C4-2B (cell line): ENCODE measurements around the gene RASGRP3.

Experiments used
- H3K27ac ChIP-seq: fragments of 450-650 bp; 2 replicates; pipeline ENCODE4 v1.5.1; 2017
- CTCF ChIP-seq: fragments of 450-650 bp; conservative IDR thresholded peaks from 2 replicates; pipeline ENCODE4 v1.5.1; 2017; ENCODE audit warnings: mild to moderate bottlenecking
- ZFX ChIP-seq: fragments of 450-650 bp; IDR thresholded peaks from 2 replicates; pipeline ENCODE4 v1.6.1; 2017

The RASGRP3 gene

GRCh38 chr2:33478968-33479731 is 2.7 kb downstream of the RASGRP3 start:
- H3K27ac ChIP-seq: no peak overlapping the region
- TF ChIP-seq ZFX (no peak), CTCF (no peak)

DNA sequence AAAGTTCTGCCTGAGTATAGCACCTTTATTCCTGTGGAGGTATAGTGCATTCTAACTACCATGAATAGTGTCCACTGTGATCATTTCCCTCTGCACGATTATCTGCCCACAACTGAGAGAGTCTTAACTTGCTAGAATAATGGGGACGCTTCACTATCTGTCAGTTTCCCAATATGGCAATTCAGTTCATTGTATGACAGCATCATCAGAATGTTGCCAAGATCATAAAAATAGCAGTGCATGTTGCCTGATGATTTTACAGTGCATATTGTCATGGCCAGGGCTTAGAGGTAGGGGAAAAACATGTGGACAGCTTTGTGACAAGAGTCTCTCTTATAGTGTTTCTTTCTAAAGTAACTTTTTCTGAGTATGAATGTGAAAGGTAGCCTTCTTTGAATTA is 6.1 kb downstream of the RASGRP3 start:
- no peak overlapping the region for H3K27ac ChIP-seq
- TF ChIP-seq CTCF: no peak
- TF ChIP-seq ZFX: no peak

GRCh38 chr2:33484042-33484621 is 7.7 kb downstream of the RASGRP3 start:
- TF ChIP-seq CTCF: no peak
- no peak for TF ChIP-seq ZFX
- no peak overlapping the region for H3K27ac ChIP-seq

- no peak overlapping the region for H3K27ac ChIP-seq
- TF ChIP-seq CTCF (no peak), ZFX (no peak)
These were observed 8.6 kb downstream of the RASGRP3 start for GRCh38 chr2:33485051-33485450.

- no peak overlapping the region for H3K27ac ChIP-seq
- TF ChIP-seq ZFX (no peak), CTCF (no peak)
These were observed 10.1 kb downstream of the RASGRP3 start for GRCh38 chr2:33486544-33486943.

GRCh38 chr2:33488178-33488690 is 11.8 kb downstream of the RASGRP3 start:
- TF ChIP-seq CTCF: no peak
- H3K27ac ChIP-seq: no peak overlapping the region

DNA sequence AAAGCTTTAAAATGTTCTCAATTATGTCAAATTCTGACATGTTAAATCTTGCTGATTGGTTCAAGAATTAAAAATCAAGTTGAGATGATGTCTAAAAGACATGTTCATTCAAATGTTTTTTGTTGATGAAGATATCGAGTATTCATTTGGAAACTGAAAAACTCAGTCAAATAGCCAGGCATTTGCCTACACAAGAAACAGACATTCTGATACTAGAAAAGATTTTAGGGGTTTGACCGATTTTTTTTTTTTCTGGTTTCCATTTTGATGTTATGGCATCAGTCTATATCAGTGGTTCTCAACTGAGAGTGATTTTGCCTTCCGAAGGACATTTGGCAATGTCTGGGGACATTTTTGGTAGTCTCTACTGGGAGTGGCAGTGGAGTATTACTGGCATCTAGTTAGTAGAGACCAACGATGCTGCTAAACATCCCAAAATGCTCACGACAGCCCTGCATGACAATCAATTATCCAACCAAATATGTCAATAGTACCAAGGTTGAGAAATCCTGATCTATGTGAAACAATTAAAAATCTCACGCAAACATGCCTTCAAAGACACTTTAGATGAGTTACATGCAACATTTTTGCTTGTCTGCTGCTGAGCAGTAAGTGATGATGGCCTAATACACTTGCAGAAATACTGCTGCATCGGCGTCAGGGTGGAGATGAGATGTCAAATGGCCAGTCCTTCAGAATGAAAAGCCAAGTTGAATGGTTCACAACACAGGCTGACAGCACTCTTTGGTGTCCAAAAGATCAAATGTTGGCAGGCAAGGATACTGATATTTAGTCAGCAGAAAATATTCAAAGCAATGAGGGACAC is 12.5 kb downstream of the RASGRP3 start:
- no peak for TF ChIP-seq ZFX
- TF ChIP-seq CTCF: no peak

More for the DNA sequence above, 12.5 kb downstream of the RASGRP3 start:
- H3K27ac ChIP-seq: no peak overlapping the region
